Cortex of kidney (tissue), 1 donor: ENCODE measurements around the gene PLPP2.

Source experiments
- DNase-seq: peaks from one replicate; lab custom pipeline; 2025; lab: John Stamatoyannopoulos, UW

The PLPP2 gene

GRCh38 chr19:291006-291521 is at the start of gene PLPP2:
PLPP2 (minus strand) TSS chr19:291403; CDS start chr19:291336, 67 bp downstream.
- DNase-seq = no peak

DNA sequence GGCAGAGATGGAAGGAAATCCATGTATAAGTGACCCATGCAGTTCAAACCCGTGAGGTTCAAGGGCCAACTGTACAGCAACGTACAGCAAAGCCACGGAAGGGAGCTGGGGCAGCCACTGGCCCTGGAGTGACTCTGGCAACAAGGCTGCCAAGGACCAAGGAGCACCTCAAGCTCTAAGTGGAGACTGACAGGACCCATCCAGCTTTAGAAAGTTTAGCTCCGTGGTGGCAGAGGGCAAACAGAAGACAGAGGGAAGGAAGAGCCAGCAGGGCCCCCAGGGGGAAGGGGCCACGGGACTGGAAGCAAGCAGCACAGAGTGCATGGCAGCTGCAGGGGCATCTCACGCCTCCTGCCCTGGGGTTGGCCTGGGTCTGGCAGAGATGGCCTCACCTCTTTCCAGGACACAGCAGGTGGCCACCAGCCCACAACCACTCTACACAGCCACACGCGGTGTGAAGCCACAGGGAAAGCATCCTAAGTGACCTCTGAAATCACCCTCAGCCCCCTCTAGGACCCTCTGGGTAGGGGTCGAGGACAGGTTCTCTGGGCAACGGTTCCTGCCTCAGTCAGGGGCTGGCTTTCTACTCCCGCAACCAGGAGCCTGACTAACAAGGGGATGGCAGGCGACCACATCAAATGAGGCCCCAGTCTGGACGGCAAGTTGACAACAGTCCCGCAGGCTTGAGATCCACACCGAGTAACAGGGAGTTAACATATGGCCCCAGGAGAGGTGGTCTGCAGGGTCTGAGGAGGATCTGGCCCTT is 49.6 kb upstream of the PLPP2 start:
- DNase-seq = no peak

DNA sequence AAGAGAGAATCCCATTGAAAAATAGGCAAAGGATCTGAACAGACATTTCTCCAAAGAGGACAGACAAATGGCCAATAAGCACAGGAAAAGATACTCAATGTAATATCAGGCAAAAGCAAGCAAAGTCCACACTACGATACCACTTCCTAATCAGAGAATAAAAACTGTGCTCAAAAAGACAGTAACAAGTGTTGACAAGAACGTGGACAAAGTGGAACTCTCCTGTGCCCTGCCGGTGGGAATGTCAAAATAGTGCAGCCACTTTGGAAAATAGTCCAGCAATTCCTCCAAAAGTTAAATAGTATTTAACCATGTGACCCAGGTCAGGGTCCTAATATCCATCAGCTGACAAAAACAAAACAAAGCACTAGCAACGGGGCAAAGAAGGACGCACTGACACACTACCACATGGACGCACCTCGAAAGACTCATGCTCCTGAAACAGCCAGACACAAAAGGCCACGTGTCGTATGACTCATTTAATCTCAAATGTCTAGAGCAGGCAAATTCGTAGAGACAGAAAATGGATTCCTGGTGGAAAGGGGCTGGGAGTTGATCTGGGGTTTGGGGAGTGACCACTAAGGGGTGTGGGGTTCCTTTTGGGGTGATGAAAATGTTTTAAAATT is 48.2 kb upstream of the PLPP2 start:
- DNase-seq = no peak

DNA sequence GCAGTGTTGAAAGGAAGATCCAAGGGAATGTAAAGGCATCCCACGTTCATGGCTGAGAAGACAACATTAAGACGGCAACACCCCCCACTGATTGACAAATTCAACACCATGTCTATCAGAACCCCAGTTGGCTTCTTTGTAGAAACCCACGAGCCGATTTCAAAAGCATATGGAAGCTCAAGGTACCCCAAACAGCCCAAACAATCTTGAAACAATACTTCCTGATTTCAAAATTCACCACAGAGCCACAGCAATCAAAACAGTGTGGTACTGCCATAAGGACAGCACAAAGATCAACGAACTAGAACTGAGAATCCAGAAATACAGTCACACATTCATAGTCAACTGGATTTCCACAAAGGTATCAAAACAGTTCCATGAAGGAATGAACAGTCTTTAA is 47.2 kb upstream of the PLPP2 start:
- DNase-seq = no peak

- DNase-seq = no peak
These were observed 44.9 kb upstream of the PLPP2 start for GRCh38 chr19:336067-336614.

DNA sequence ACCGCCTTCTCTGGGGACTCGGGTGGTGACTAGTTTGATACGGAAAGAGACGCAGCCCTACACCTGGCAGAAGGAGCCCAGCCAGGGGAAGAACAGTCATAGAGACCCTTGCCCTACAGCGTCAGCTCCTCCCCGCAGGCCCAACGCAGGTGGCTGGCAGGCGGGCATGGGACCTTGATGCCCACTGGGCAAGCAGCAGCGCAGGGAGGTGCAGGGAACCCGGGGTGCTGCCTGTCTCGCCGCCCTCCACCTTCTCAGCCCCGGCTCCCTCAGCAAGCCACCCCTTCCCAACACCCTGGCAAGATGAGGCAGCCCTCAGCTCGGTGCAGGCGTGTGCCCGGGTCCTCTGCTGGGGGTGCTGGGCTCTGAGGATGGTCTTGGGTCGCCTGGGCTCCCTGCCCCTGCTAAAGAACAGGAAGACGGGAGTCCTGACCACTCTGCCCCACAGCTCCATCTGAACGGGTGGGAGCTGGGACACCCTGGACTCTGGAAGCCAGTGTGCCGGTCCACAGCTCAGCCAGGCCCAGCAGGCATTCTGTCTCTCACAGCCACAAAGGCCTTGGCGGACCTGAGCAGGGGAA is 44.4 kb upstream of the PLPP2 start:
- no peak for DNase-seq

- no peak for DNase-seq
These were observed 43.9 kb upstream of the PLPP2 start for GRCh38 chr19:335072-335471.

- DNase-seq = no peak
These were observed 43.3 kb upstream of the PLPP2 start for GRCh38 chr19:334296-335071.

GRCh38 chr19:330503-330902 is 39.3 kb upstream of the PLPP2 start:
- no peak for DNase-seq

GRCh38 chr19:329876-330275 is 38.7 kb upstream of the PLPP2 start:
- no peak for DNase-seq

GRCh38 chr19:328025-328505 is 36.9 kb upstream of the PLPP2 start:
- DNase-seq = no peak

GRCh38 chr19:327291-328024 is 36.3 kb upstream of the PLPP2 start:
- no peak for DNase-seq

GRCh38 chr19:326871-327270 is 35.7 kb upstream of the PLPP2 start:
- DNase-seq = no peak

- no peak for DNase-seq
These were observed 34.8 kb upstream of the PLPP2 start for GRCh38 chr19:325937-326565.

DNA sequence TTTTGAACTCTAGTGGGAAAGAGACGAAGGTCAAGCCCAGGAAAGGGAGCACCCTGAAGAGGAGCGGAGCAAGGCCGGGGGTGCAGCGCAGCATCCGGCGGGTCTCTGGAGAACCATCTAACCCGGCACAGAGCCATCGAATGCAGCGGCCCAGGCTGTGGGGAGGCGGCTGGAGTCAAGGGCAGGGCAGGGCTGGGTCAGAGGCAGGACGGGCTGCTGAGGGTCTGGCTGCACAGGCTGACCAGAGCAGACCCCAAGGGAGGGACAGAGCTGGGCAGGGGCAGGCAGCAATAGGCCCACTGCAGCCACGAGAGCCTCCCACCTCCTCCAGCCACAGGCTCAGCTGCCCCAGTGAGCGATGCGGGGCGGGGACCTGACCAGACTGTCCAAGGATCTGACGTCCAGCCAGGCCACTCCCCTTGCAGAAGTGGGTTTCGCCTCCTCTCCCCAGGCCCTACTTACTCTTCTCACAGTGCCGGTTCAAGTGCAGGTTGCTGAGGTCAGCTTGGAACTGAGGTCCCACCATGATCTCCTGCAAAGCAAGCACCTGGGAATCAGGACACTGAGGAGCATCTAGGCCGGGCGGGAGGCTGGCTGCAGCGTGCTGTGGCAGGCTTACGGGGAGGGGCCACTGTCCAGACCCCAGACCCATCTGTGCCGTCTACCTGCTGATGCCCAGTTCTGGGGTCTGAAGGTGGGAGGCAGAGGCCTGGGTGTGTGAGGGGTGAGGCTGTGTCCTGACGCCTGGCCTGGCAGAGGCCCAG is 34.2 kb upstream of the PLPP2 start:
- no peak for DNase-seq

DNA sequence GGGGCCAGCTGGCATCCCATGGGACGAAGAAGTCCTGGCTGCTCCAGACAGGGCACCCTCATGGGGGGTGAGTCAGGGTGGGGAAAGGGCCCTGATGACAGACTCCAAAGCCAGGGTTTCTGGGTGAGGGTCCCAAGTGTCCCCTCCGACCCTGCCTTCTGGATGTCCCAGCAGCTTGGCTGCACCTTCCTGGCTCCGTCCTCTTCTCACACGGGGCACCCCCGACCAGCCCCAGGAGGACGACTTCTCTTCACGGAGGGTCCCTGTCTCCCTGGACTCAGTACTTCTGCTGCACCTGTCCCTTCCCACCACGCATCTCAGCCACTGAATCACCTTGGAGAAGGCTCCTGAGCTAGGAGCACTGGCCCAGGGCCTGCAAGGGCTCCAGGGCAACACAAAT is 33.5 kb upstream of the PLPP2 start:
- no peak for DNase-seq

DNA sequence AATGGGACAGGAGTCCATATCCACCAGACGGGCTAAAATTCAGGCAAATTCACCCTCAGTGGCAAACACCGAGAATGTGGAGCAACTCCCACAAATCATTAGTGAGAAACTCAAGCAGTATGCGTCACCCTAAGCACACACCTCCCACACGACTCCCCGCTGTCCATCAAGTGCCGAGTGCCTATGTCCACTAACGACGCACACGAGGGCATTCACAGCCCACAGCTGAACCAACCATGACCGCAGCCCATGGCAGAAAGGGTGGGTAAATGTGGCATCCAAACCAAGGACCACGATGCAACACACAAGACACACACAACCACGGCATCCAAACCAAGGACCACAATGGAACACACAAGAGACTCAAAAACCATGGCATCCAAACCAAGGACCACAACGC is 31.4 kb upstream of the PLPP2 start:
- DNase-seq = no peak

- no peak for DNase-seq
These were observed 27.2 kb upstream of the PLPP2 start for GRCh38 chr19:318509-318774.

DNA sequence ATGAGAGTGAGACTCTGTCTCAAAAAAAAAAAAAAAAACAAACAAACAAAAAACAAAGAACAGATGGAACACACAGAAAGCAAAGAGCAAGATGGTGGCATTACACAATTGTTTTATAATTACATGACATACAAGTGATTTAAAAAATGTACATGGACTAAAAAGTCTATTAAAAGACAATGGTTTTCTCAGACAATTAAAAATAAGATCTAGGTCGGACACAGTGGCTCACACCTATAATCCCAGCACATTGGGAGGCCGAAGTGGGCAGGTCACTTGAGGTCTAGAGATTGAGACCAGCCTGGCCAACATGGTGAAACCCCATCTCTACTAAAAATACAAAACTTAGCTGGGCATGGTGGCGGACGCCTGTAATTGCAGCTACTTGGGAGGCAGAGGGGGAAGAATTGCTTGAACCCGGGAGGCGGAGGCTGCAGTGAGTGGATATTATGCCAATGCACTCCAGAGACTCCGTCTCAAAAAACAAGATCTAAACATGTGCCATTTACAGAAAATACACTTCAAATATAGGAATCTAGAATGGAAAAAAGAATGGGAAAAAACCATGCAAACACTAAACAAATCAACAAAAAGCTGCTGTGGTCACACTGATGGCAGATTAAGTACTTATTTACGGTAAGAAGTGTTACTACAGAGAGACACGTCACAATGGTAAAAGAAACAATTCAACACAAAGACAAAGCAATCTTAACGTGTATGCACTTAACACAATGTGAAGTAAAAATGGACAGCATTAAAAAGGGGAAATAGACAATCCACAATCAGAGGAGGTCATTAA is 26.7 kb upstream of the PLPP2 start:
- no peak for DNase-seq
